Panc1 (cell line): ENCODE measurements around the gene ZRANB1. TPM values are rescaled to one million over a fixed set of nuclear protein-coding genes. Genes with fewer than 3 reads are reported as not detected.

Source experiments
- ATAC-seq: fragments of 200-7000 bp; cut with Tn5 transposase; 2 replicates; pipeline ENCODE4 v1.9.1; 2020; ENCODE audit warnings: mild to moderate bottlenecking, moderate library complexity
- BruUV-seq: library from RNA; stranded (reverse); fragments of 400-500 nt; replicated peaks from 2 replicates; lab custom pipeline; 2021; lab: Mats Ljungman, UMichigan
- CTCF ChIA-PET: fragments of 300-600 bp; sonication (Branson Sonifier 250); formaldehyde crosslinking; loops from one replicate; lab custom pipeline; 2022; ENCODE audit warnings: antibody characterized with exemption; lab: Charles Lee
- POLR2A ChIA-PET: fragments of 300-600 bp; sonication (Branson Sonifier 250); formaldehyde crosslinking; loops from one replicate; lab custom pipeline; 2022; ENCODE audit warnings: antibody characterized with exemption; lab: Charles Lee
- DNase-seq: peaks from one replicate; pipeline ENCODE4 v3.0.0-alpha.2; 2010; ENCODE audit warnings: low read depth, low spot score
- H3K27ac ChIP-seq: 2 replicates; pipeline ENCODE4 v1.5.1; 2011; ENCODE audit warnings: mild to moderate bottlenecking, low read length, inconsistent platforms
- H3K27me3 ChIP-seq: fragments of 200-500 bp; sonication (Bioruptor generic); 2 replicates; pipeline ENCODE4 v1.6.0; 2014; ENCODE audit warnings: low read length, inconsistent platforms; ENCODE audit not compliant: control insufficient read depth, insufficient read depth
- H3K36me3 ChIP-seq: fragments of 200-500 bp; sonication (Bioruptor generic); 2 replicates; pipeline ENCODE4 v1.5.1; 2014; ENCODE audit warnings: inconsistent platforms, mild to moderate bottlenecking, low read length, moderate library complexity; ENCODE audit not compliant: control insufficient read depth, insufficient read depth
- H3K4me1 ChIP-seq: 2 replicates; pipeline ENCODE4 v1.5.1; 2011; ENCODE audit warnings: inconsistent platforms, mild to moderate bottlenecking, low read length, moderate library complexity; ENCODE audit not compliant: control insufficient read depth, insufficient read depth
- H3K4me3 ChIP-seq, 2 experiments: 2 replicates each; pipeline ENCODE4 v1.5.1; 2011 to 2012; ENCODE audit warnings: low read depth in 2 of 2, low read length in 2 of 2, mild to moderate bottlenecking in 2 of 2, inconsistent platforms in 1 of 2, moderate library complexity in 1 of 2
- H3K9me3 ChIP-seq: fragments of 200-500 bp; sonication (Bioruptor generic); 2 replicates; pipeline ENCODE4 v1.5.1; 2014; ENCODE audit warnings: low read depth, mild to moderate bottlenecking, inconsistent platforms, low read length, moderate library complexity; ENCODE audit not compliant: control insufficient read depth, insufficient read depth
- CTCF ChIP-seq: fragments of 450-650 bp; IDR thresholded peaks from 2 replicates; pipeline ENCODE4 v1.5.1; 2017; ENCODE audit warnings: mild to moderate bottlenecking
- POLR2AphosphoS5 ChIP-seq: IDR thresholded peaks from 2 replicates; pipeline ENCODE4 v1.6.1; 2012; ENCODE audit warnings: mild to moderate bottlenecking, low read depth, low read length, moderate library complexity
- REST ChIP-seq, 2 experiments: IDR thresholded peaks; 2 replicates each; pipeline ENCODE4 v1.6.1; 2011 to 2012; ENCODE audit warnings: low read depth in 2 of 2, control low read depth in 1 of 2, low read length in 1 of 2, mild to moderate bottlenecking in 1 of 2, moderate library complexity in 1 of 2; ENCODE audit not compliant: insufficient read depth in 1 of 2
- SIN3A ChIP-seq: IDR thresholded peaks from 2 replicates; pipeline ENCODE4 v1.6.1; 2012; ENCODE audit warnings: low read depth, mild to moderate bottlenecking, low read length, moderate library complexity, borderline replicate concordance; ENCODE audit not compliant: insufficient read depth
- TCF7L2 ChIP-seq: IDR thresholded peaks from 2 replicates; pipeline ENCODE4 v1.6.1; 2011; ENCODE audit warnings: mild to moderate bottlenecking, low read depth, low read length, inconsistent platforms
- in situ Hi-C: cut with HindIII; loops from 2 replicates; pipeline ENCODE4 v1.10.0; 2016; ENCODE audit warnings: low sequenced_read_pairs, low pct_unique_long_range_greater_than_20kb
- intact Hi-C: fragments of 100-400 bp; cut with micrococcal nuclease; formaldehyde crosslinking; loops from one replicate; pipeline ENCODE4 v1.10.0; 2022; ENCODE audit not compliant: unreplicated experiment
- total RNA-seq: library from RNA; stranded (reverse); gene quantifications from one replicate; pipeline ENCODE4 v1.2.1, GENCODE V29; 2021; ENCODE audit not compliant: unreplicated experiment

ZRANB1 gene
- total RNA-seq, 1 experiment from 2014 or later, result 23.2 TPM

- TF ChIP-seq CTCF (no peak), SIN3A (no peak), POLR2AphosphoS5 (no peak), TCF7L2 (no peak), REST (IDR thresholded peaks at IDR 0.05; ENCODE audit: insufficient read depth in 1 of 2, low read depth in 2 of 2, low read length in 1 of 2) (no peak)
- H3K27ac ChIP-seq, result no peak overlapping the region
- ATAC-seq, result no peak
- intact Hi-C loops, result no loop called here
- H3K4me3 ChIP-seq, result no peak overlapping the region
- H3K9me3 ChIP-seq, result no peaks in the 10 kb centered on the region
- CTCF ChIA-PET, result no interaction called here
- in situ Hi-C loops, result no loop called here
- no peaks in the 10 kb centered on the region for H3K27me3 ChIP-seq
- no TSS peak for BruUV-seq
- POLR2A ChIA-PET, result interaction anchor here (0.6 to 0.8 kb wide), 2 partner anchors 223 to 346 kb away, joined by 3 to 19 read pairs; no protein-coding TSS in a partner anchor
- no peak for DNase-seq
- H3K4me1 ChIP-seq, result no peaks in the 10 kb centered on the region
- no peaks in the 10 kb centered on the region for H3K36me3 ChIP-seq
Observed at GRCh38 chr10:125026036-125026931, 84.4 kb downstream of the ZRANB1 start.

- in situ Hi-C loops, result no loop called here
- CTCF ChIA-PET, result no interaction called here
- no peak for TF ChIP-seq TCF7L2
- TF ChIP-seq CTCF, result no peak
- no peak for TF ChIP-seq POLR2AphosphoS5
- TF ChIP-seq REST (IDR thresholded peaks at IDR 0.05; ENCODE audit: insufficient read depth in 1 of 2, low read depth in 2 of 2, low read length in 1 of 2), result no peak
- TF ChIP-seq SIN3A, result no peak
- intact Hi-C loops, result no loop called here
- Histone ChIP-seq H3K27ac (no peak overlapping the region), H3K27me3 (no peaks in the 10 kb centered on the region), H3K4me1 (no peaks in the 10 kb centered on the region), H3K36me3 (no peaks in the 10 kb centered on the region), H3K4me3 (no peak overlapping the region), H3K9me3 (no peaks in the 10 kb centered on the region)
- BruUV-seq, result no TSS peak
- DNase-seq (no peak), ATAC-seq (no peak)
- POLR2A ChIA-PET, result interaction anchor here (0.6 kb wide), 1 partner anchor 223 kb away, joined by 19 read pairs; no protein-coding TSS in a partner anchor
Observed at GRCh38 chr10:125026974-125027735, 85.2 kb downstream of the ZRANB1 start.
